Ascending aorta (tissue), 2 donors: ENCODE measurements around the gene CCNH. TPM values are rescaled to one million over a fixed set of nuclear protein-coding genes. Genes with fewer than 3 reads are reported as not detected.
A peak's percentile ranks its signal among the peaks of the same experiment; 100 is the strongest.

Experiments used
- DNase-seq, 2 donors: peaks; one replicate each; pipeline ENCODE4 v3.0.0-alpha.2; 2019; ENCODE audit warnings: low spot score in 2 of 2
- H3K27ac ChIP-seq, 2 donors: fragments of 200-600 bp; sonication (generic); one replicate each; pipeline ENCODE4 v1.5.1; 2016 to 2017; ENCODE audit warnings: mild to moderate bottlenecking in 1 of 2
- H3K27me3 ChIP-seq: fragments of 200-600 bp; sonication (generic); one replicate; pipeline ENCODE4 v1.5.1; 2017
- H3K36me3 ChIP-seq, 2 donors: fragments of 200-600 bp; sonication (generic); one replicate each; pipeline ENCODE4 v1.5.1; 2016
- H3K4me1 ChIP-seq, 2 donors: fragments of 200-600 bp; sonication (generic); one replicate each; pipeline ENCODE4 v1.5.1; 2016 to 2017; ENCODE audit warnings: mild to moderate bottlenecking in 1 of 2
- H3K4me3 ChIP-seq, 2 donors: fragments of 200-600 bp; sonication (generic); one replicate each; pipeline ENCODE4 v1.5.1; 2016 to 2017; ENCODE audit warnings: mild to moderate bottlenecking in 1 of 2
- H3K9me3 ChIP-seq, 2 donors: fragments of 200-600 bp; sonication (generic); one replicate each; pipeline ENCODE4 v1.5.1; 2016
- CTCF ChIP-seq, 3 experiments: fragments of 200-600 bp in 2 of 3; fragments of 450-650 bp in 1 of 3; sonication (generic) in 2 of 3; IDR thresholded peaks; one replicate each; pipeline ENCODE4 v1.5.1; 2016 to 2019; ENCODE audit warnings: antibody characterized with exemption in 3 of 3, mild to moderate bottlenecking in 1 of 3, moderate library complexity in 1 of 3
- intact Hi-C: fragments of 100-400 bp; cut with DNase I; formaldehyde crosslinking; loops from one replicate; pipeline ENCODE4 v1.15.1; 2023
- total RNA-seq: library from RNA; depleted of rRNA; stranded (reverse); fragments of >200 nt; gene quantifications from one replicate; pipeline ENCODE4 v1.1.0, GENCODE V29; 2016

The CCNH gene
- total RNA-seq, 1 donor from 2014 or later, result 65.7 TPM

DNA sequence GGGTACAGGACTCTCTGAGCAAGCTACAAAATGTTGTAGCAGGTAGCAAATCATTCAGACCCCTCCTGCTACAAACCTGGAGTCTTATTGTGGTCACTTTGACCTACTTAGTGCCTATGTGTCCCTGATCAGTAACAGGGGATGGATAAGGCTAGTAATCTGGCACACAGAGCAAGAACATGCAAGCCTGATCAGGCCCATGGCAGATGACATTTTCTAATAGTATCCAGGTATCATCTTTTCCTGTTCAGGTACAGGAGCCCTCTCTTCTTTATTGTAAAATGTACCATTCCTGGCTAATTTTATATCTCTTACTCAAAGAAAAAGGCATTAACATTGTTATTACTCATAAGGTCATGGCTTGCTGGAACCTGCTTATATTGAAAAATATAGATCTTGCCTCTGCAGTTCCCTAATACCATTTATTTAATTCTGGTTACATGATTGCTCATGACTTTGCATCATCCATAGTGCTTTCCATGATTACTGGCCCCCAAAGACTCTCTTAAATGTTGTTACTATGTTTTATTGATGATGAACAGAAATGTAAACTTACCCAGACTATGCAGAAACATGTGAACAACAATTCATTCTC is 18.2 kb upstream of the CCNH start:
- DNase-seq, result no peak
- Histone ChIP-seq H3K27me3 (no peaks in the 10 kb centered on the region), H3K36me3 (no peaks in the 10 kb centered on the region), H3K27ac (no peak overlapping the region), H3K4me1 (no peaks in the 10 kb centered on the region), H3K9me3 (no peaks in the 10 kb centered on the region), H3K4me3 (no peak overlapping the region)
- intact Hi-C loops, result no loop called here
- no peak for TF ChIP-seq CTCF (IDR thresholded peaks at IDR 0.05)

- Histone ChIP-seq H3K27me3 (no peaks in the 10 kb centered on the region), H3K27ac (no peak overlapping the region), H3K4me3 (no peak overlapping the region), H3K4me1 (no peaks in the 10 kb centered on the region), H3K9me3 (no peaks in the 10 kb centered on the region), H3K36me3 (no peaks in the 10 kb centered on the region)
- no peak for DNase-seq
- intact Hi-C loops, result no loop called here
- TF ChIP-seq CTCF (IDR thresholded peaks at IDR 0.05), result no peak
Measured at GRCh38 chr5:87423755-87424154, 11.0 kb upstream of the CCNH start.

GRCh38 chr5:87421307-87421706 is 8.6 kb upstream of the CCNH start:
- H3K9me3 ChIP-seq, result no peaks in the 10 kb centered on the region
- no peak for DNase-seq
- intact Hi-C loops, result no loop called here
- H3K27me3 ChIP-seq, result no peaks in the 10 kb centered on the region
- H3K4me3 ChIP-seq, result no peak overlapping the region
- H3K36me3 ChIP-seq, result no peaks in the 10 kb centered on the region
- TF ChIP-seq CTCF (IDR thresholded peaks at IDR 0.05), result no peak
- H3K4me1 ChIP-seq, result no peaks in the 10 kb centered on the region
- no peak overlapping the region for H3K27ac ChIP-seq

GRCh38 chr5:87418506-87418905 is 5.8 kb upstream of the CCNH start:
- no peak for DNase-seq
- H3K9me3 ChIP-seq, result no peaks in the 10 kb centered on the region
- no peaks in the 10 kb centered on the region for H3K36me3 ChIP-seq
- H3K4me1 ChIP-seq, result no peaks in the 10 kb centered on the region
- no peak overlapping the region for H3K4me3 ChIP-seq
- H3K27me3 ChIP-seq, result no peaks in the 10 kb centered on the region
- no peak overlapping the region for H3K27ac ChIP-seq
- no peak for TF ChIP-seq CTCF (IDR thresholded peaks at IDR 0.05)
- intact Hi-C loops, result loop anchor here (10.0 kb wide), 1 partner anchor 846 kb away; the partner anchor contains the start of gene TMEM161B

- H3K4me3 ChIP-seq, result peak overlapping the region; percentile 78 to 79
- H3K27ac ChIP-seq, result peak overlapping the region; percentile 95 to 98
- H3K36me3 ChIP-seq, result peaks cover 0 to 11% of the 10 kb centered on the region in 2 donors
- H3K4me1 ChIP-seq, result peaks cover 0 to 2% of the 10 kb centered on the region in 2 donors
- no peak for DNase-seq
- intact Hi-C loops, result loop anchor here (2.0 to 10.0 kb wide), 5 partner anchors 146 to 852 kb away; partner anchors contain the start of genes COX7C, RASA1 and TMEM161B
- H3K9me3 ChIP-seq, result no peaks in the 10 kb centered on the region
- no peaks in the 10 kb centered on the region for H3K27me3 ChIP-seq
- TF ChIP-seq CTCF (IDR thresholded peaks at IDR 0.05), result no peak
Measured at GRCh38 chr5:87413343-87413645, 564 bp upstream of the CCNH start.
